Body of pancreas (tissue), 4 donors: ENCODE data around the gene RBMS1.

Source experiments
- POLR2A ChIP-seq, 3 donors: fragments of 450-650 bp; IDR thresholded peaks; one replicate each; pipeline ENCODE4 v1.6.1; 2016; ENCODE audit warnings: antibody characterized with exemption in 3 of 3, mild to moderate bottlenecking in 2 of 3
- TF ChIP-seq, protein P1 (sequence below), 7 experiments: fragments of 450-650 bp in 4 of 7; fragments of 200-600 bp in 3 of 7; sonication (generic) in 3 of 7; IDR thresholded peaks; one replicate each; pipeline ENCODE4 v1.5.1; 2016 to 2019; ENCODE audit warnings: antibody characterized with exemption in 7 of 7

DNA sequence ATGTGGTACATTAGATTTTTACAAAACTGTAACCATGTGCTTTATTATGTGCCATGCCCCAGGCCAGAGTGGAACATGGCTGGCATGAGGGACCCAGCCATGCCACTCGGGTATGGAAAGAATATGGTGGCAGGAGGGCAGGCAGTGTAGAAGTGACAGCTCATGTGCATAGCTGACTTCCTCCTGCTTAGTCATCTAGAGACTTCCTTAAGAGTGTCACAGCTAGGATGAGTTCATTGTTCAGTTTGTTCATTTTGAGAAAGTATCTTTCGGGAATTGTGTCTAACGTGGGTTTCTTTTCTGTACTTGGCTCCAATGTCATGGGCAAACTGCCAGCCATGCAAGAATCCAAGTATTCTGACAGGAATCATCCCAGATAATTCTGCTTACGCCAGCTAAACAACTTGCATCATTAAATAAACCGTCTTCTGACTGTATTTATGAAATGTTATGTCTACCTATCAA lies 199.2 kb downstream of the RBMS1 start:
- TF ChIP-seq, protein P1, sequence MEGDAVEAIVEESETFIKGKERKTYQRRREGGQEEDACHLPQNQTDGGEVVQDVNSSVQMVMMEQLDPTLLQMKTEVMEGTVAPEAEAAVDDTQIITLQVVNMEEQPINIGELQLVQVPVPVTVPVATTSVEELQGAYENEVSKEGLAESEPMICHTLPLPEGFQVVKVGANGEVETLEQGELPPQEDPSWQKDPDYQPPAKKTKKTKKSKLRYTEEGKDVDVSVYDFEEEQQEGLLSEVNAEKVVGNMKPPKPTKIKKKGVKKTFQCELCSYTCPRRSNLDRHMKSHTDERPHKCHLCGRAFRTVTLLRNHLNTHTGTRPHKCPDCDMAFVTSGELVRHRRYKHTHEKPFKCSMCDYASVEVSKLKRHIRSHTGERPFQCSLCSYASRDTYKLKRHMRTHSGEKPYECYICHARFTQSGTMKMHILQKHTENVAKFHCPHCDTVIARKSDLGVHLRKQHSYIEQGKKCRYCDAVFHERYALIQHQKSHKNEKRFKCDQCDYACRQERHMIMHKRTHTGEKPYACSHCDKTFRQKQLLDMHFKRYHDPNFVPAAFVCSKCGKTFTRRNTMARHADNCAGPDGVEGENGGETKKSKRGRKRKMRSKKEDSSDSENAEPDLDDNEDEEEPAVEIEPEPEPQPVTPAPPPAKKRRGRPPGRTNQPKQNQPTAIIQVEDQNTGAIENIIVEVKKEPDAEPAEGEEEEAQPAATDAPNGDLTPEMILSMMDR (IDR thresholded peaks at IDR 0.05): no peak
- TF ChIP-seq POLR2A (IDR thresholded peaks at IDR 0.05): no peak
